Measurements from ENCODE around the gene ELP2. TPM values are rescaled to one million over a fixed set of nuclear protein-coding genes. Genes with fewer than 3 reads are reported as not detected.

The ELP2 gene
- total and polyA plus RNA-seq, 9 of the 15 experiments (the other 6 are each of a cell fraction or from before 2014, with no cell fraction given) = 76.8 to 192 (median 140) TPM

DNA sequence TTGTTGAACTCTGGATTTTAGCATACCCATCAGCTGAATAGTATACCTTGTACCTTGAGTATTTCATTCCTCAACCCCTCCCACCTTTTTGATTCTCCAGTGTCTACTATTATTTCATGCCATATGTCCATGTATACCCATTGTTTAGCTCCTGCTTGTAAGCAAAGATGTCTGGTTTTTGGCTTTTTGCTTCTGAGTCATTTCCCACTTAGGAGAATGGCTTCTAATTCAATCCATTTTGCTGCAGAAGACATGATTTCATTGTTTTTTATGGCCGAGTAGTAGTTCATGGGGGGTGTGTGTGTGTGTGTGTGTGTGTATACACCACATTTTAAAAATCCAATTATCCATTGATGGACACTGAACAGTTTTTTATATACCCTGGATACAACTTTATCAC lies 33.3 kb downstream of the ELP2 start:
- peaks cover 92% of the 10 kb centered on the region for H3K36me3 ChIP-seq (ENCODE audit: control insufficient read depth, insufficient read depth, low read length)
- CTCF ChIA-PET (ENCODE audit: low intra/inter-chr PET ratio) = no interaction called here
- no peak for FAIRE-seq

More for the DNA sequence above, 33.3 kb downstream of the ELP2 start:
- intact Hi-C loops (cut with micrococcal nuclease) (no loop called here), in situ Hi-C loops (cut with MboI) (no loop called here)
- Histone ChIP-seq H3K4me3 (no peak overlapping the region), H3K4me1 (replicated peaks in 1 of 2; ENCODE audit: control insufficient read depth in 2 of 2, insufficient read depth in 2 of 2, low read length in 2 of 2) (no peaks in the 10 kb centered on the region), H4K20me1 (replicated peaks; ENCODE audit: control insufficient read depth, insufficient read depth, low read length) (no peaks in the 10 kb centered on the region), H3K4me2 (ENCODE audit: insufficient read depth, low read length) (no peak overlapping the region), H3K9ac (ENCODE audit: insufficient read depth in 1 of 2, low read depth in 2 of 2, low read length in 2 of 2) (no peak overlapping the region), H3K79me2 (ENCODE audit: control insufficient read depth, insufficient read depth, low read length) (no peaks in the 10 kb centered on the region), H3K27ac (ENCODE audit: extremely low read depth, low read depth, low read length) (no peak overlapping the region), H3K9me1 (ENCODE audit: control insufficient read depth, insufficient read depth, low read length) (no peaks in the 10 kb centered on the region), H3K27me3 (ENCODE audit: control insufficient read depth in 2 of 2, insufficient read depth in 2 of 2, low read length in 2 of 2) (no peaks in the 10 kb centered on the region), H3K9me3 (replicated peaks; ENCODE audit: control insufficient read depth, insufficient read depth, low read depth, low read length) (no peaks in the 10 kb centered on the region), H2AFZ (ENCODE audit: low read depth, low read length) (no peak overlapping the region)
- ATAC-seq (no peak), DNase-seq (ENCODE audit: extremely low read depth in 1 of 4, low spot score in 3 of 4) (no peak)
- POLR2A ChIA-PET = interaction anchor here (0.7 kb wide), 1 partner anchor 10 kb away, joined by 3 read pairs; no protein-coding TSS in a partner anchor
- no peak for TF ChIP-seq ELK3 (CRISPR knock-in tag; IDR thresholded peaks at IDR 0.05)
- TF ChIP-seq, protein P1, sequence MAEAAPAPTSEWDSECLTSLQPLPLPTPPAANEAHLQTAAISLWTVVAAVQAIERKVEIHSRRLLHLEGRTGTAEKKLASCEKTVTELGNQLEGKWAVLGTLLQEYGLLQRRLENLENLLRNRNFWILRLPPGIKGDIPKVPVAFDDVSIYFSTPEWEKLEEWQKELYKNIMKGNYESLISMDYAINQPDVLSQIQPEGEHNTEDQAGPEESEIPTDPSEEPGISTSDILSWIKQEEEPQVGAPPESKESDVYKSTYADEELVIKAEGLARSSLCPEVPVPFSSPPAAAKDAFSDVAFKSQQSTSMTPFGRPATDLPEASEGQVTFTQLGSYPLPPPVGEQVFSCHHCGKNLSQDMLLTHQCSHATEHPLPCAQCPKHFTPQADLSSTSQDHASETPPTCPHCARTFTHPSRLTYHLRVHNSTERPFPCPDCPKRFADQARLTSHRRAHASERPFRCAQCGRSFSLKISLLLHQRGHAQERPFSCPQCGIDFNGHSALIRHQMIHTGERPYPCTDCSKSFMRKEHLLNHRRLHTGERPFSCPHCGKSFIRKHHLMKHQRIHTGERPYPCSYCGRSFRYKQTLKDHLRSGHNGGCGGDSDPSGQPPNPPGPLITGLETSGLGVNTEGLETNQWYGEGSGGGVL (CRISPR knock-in tag; IDR thresholded peaks at IDR 0.05) = no peak
- TF ChIP-seq PTBP1 (IDR thresholded peaks at IDR 0.05; ENCODE audit: low read depth, low read length) = no peak
- TF ChIP-seq ESRRB (CRISPR knock-in tag; IDR thresholded peaks at IDR 0.05; ENCODE audit: borderline replicate concordance) = no peak
- no peak for TF ChIP-seq HLTF (IDR thresholded peaks at IDR 0.05)
- TF ChIP-seq, protein P2, sequence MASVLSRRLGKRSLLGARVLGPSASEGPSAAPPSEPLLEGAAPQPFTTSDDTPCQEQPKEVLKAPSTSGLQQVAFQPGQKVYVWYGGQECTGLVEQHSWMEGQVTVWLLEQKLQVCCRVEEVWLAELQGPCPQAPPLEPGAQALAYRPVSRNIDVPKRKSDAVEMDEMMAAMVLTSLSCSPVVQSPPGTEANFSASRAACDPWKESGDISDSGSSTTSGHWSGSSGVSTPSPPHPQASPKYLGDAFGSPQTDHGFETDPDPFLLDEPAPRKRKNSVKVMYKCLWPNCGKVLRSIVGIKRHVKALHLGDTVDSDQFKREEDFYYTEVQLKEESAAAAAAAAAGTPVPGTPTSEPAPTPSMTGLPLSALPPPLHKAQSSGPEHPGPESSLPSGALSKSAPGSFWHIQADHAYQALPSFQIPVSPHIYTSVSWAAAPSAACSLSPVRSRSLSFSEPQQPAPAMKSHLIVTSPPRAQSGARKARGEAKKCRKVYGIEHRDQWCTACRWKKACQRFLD (CRISPR knock-in tag; IDR thresholded peaks at IDR 0.05) = no peak
- no peak for TF ChIP-seq U2AF1 (optimal IDR thresholded peaks at IDR 0.05; ENCODE audit: low read depth, low read length)
- TF ChIP-seq ZBTB17 (CRISPR knock-in tag; IDR thresholded peaks at IDR 0.05) = no peak
- no peak for TF ChIP-seq GATA2 (CRISPR knock-in tag; IDR thresholded peaks at IDR 0.05)
- 91% methylated on average over 1 of the region's 1 CpG for WGBS (ENCODE audit: insufficient coverage, low coverage, missing lambda C conversion rate)
- no TSS peak for BruUV-seq (replicated peaks)

Data from K562 (cell line).